WTC11 (cell line): Measurements from ENCODE around the gene EPN2.

Source experiments
- ESRRA ChIP-seq: sonication (generic); formaldehyde crosslinking; IDR thresholded peaks from 2 replicates; pipeline ENCODE4 v1.8.1; 2022; ENCODE audit warnings: mild to moderate bottlenecking, missing genetic modification reagents, borderline replicate concordance
- KAT7 ChIP-seq: sonication (generic); formaldehyde crosslinking; IDR thresholded peaks from 2 replicates; pipeline ENCODE4 v1.8.1; 2023; ENCODE audit warnings: missing genetic modification reagents, mild to moderate bottlenecking, borderline replicate concordance
- TEAD1 ChIP-seq: sonication (generic); formaldehyde crosslinking; IDR thresholded peaks from 2 replicates; pipeline ENCODE4 v1.8.0; 2022; ENCODE audit warnings: mild to moderate bottlenecking, missing genetic modification reagents
- ZNF232 ChIP-seq: sonication (generic); formaldehyde crosslinking; IDR thresholded peaks from 2 replicates; pipeline ENCODE4 v1.8.0; 2022; ENCODE audit warnings: mild to moderate bottlenecking, missing genetic modification reagents
- TF ChIP-seq, protein P1 (sequence below): fragments of 200-600 bp; IDR thresholded peaks from 2 replicates; pipeline ENCODE4 v1.8.0; 2022; ENCODE audit warnings: antibody characterized with exemption
- TF ChIP-seq, protein P2 (sequence below): sonication (generic); formaldehyde crosslinking; conservative IDR thresholded peaks from 2 replicates; pipeline ENCODE4 v1.8.1; 2022; ENCODE audit warnings: mild to moderate bottlenecking, missing genetic modification reagents

DNA sequence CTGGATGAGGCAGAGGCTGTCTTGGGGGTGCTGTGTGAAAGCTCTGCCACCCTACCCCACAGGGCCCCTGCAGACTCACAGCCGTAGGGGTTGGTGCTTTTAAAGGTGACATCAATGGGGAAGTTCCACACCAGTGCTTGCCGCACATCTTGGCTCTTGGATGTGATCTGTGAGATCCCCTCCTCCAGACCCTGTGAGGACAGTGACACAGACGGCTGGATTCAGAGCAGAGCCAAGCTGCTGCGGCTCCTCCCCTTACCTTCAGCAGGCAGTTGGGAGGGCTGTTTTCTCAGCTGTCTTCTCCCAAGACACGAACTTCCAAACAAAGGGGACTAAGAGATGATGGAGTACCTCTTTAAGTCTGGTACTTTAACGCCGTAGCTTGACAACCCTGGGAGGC, 120.6 kb downstream of the EPN2 start:
- no peak for TF ChIP-seq ESRRA
- no peak for TF ChIP-seq TEAD1 (CRISPR knock-in tag)
- TF ChIP-seq, protein P1, sequence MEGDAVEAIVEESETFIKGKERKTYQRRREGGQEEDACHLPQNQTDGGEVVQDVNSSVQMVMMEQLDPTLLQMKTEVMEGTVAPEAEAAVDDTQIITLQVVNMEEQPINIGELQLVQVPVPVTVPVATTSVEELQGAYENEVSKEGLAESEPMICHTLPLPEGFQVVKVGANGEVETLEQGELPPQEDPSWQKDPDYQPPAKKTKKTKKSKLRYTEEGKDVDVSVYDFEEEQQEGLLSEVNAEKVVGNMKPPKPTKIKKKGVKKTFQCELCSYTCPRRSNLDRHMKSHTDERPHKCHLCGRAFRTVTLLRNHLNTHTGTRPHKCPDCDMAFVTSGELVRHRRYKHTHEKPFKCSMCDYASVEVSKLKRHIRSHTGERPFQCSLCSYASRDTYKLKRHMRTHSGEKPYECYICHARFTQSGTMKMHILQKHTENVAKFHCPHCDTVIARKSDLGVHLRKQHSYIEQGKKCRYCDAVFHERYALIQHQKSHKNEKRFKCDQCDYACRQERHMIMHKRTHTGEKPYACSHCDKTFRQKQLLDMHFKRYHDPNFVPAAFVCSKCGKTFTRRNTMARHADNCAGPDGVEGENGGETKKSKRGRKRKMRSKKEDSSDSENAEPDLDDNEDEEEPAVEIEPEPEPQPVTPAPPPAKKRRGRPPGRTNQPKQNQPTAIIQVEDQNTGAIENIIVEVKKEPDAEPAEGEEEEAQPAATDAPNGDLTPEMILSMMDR, result no peak
- TF ChIP-seq, protein P2, sequence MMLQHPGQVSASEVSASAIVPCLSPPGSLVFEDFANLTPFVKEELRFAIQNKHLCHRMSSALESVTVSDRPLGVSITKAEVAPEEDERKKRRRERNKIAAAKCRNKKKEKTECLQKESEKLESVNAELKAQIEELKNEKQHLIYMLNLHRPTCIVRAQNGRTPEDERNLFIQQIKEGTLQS (CRISPR knock-in tag), result no peak
- no peak for TF ChIP-seq ZNF232 (CRISPR knock-in tag)
- no peak for TF ChIP-seq KAT7
